Midbrain (tissue), 1 donor: Measurements from ENCODE around the gene TRIM66.
A peak's percentile ranks its signal among the peaks of the same experiment; 100 is the strongest.
"Not testable (repeated sequence)": the region's sequence is repeated elsewhere in the genome, so short reads cannot be mapped to it uniquely, and the experiment has no call there.

Experiments
- DNase-seq: peaks from one replicate; lab custom pipeline; 2025; lab: John Stamatoyannopoulos, UW

TRIM66 gene

GRCh38 chr11:8690374-8691342, 8.2 kb upstream of the TRIM66 start:
- no peak for DNase-seq

- no peak for DNase-seq
Observed at GRCh38 chr11:8689726-8690255, 7.3 kb upstream of the TRIM66 start.

GRCh38 chr11:8688414-8689362, 6.2 kb upstream of the TRIM66 start:
- peak; percentile 97 for DNase-seq

- no peak for DNase-seq
Observed at GRCh38 chr11:8686325-8686724, 3.9 kb upstream of the TRIM66 start.

- no peak for DNase-seq
Observed at GRCh38 chr11:8685820-8686219, 3.4 kb upstream of the TRIM66 start.

GRCh38 chr11:8685306-8685705, 2.8 kb upstream of the TRIM66 start:
- DNase-seq: no peak

GRCh38 chr11:8684600-8685290, 2.3 kb upstream of the TRIM66 start:
- DNase-seq: no peak

GRCh38 chr11:8683115-8683807, 796 bp upstream of the TRIM66 start:
- DNase-seq: no peak

GRCh38 chr11:8681837-8682302, 595 bp downstream of the TRIM66 start:
- peak; percentile 58 for DNase-seq

GRCh38 chr11:8679006-8679405, 3.5 kb downstream of the TRIM66 start:
- DNase-seq: no peak

GRCh38 chr11:8676458-8676857, 6.0 kb downstream of the TRIM66 start:
- DNase-seq: no peak

GRCh38 chr11:8674859-8675258, 7.6 kb downstream of the TRIM66 start:
- DNase-seq: no peak

GRCh38 chr11:8672346-8672745, 10.1 kb downstream of the TRIM66 start:
- DNase-seq: no peak

GRCh38 chr11:8671651-8672062, 10.8 kb downstream of the TRIM66 start:
- DNase-seq: peak; percentile 56

GRCh38 chr11:8671193-8671612, 11.3 kb downstream of the TRIM66 start:
- peak; percentile 79 for DNase-seq

GRCh38 chr11:8670081-8670480, 12.4 kb downstream of the TRIM66 start:
- DNase-seq: not testable (repeated sequence)

GRCh38 chr11:8665222-8665621, 17.2 kb downstream of the TRIM66 start:
- DNase-seq: no peak

- DNase-seq: no peak
Observed at GRCh38 chr11:8661001-8661795, 21.3 kb downstream of the TRIM66 start.

GRCh38 chr11:8658321-8659057, 24.0 kb downstream of the TRIM66 start:
- no peak for DNase-seq
